IMR-90 (cell line): ENCODE results near the gene MRPS25. TPM values are rescaled to one million over a fixed set of nuclear protein-coding genes. Genes with fewer than 3 reads are reported as not detected.

Source experiments
- ATAC-seq: fragments of 200-7000 bp; cut with Tn5 transposase; 2 replicates; pipeline ENCODE4 v1.9.1; 2020; ENCODE audit warnings: low read depth, mild to moderate bottlenecking, moderate library complexity
- BruUV-seq: library from RNA; stranded (reverse); fragments of 400-500 nt; replicated peaks from 2 replicates; lab custom pipeline; 2021; lab: Mats Ljungman, UMichigan
- CTCF ChIA-PET: fragments of 300-600 bp; formaldehyde crosslinking; extraction: SDS; loops from one replicate; lab custom pipeline; 2021; ENCODE audit warnings: antibody characterized with exemption; lab: Yijun Ruan, JAX
- POLR2A ChIA-PET: fragments of 300-600 bp; sonication (Branson Sonifier 250); formaldehyde crosslinking; loops from one replicate; lab custom pipeline; 2022; ENCODE audit warnings: antibody characterized with exemption; ENCODE audit not compliant: unreplicated experiment; lab: Charles Lee
- DNase-seq: peaks from one replicate; pipeline ENCODE4 v3.0.0; 2013
- H2AFZ ChIP-seq: replicated peaks from 2 replicates; pipeline ENCODE3; 2013; ENCODE audit warnings: low read length, mild to moderate bottlenecking; ENCODE audit not compliant: poor library complexity
- H2AK5ac ChIP-seq: 2 replicates; pipeline ENCODE4 v1.6.1; 2013; ENCODE audit warnings: low read depth, low read length, inconsistent platforms
- H2AK9ac ChIP-seq: replicated peaks from 2 replicates; pipeline ENCODE3; 2013; ENCODE audit warnings: mild to moderate bottlenecking, low read depth, low read length, moderate library complexity; ENCODE audit not compliant: poor library complexity
- H2BK120ac ChIP-seq: 2 replicates; pipeline ENCODE4 v1.6.1; 2013; ENCODE audit warnings: low read depth, low read length, inconsistent platforms
- H2BK15ac ChIP-seq: 3 replicates; pipeline ENCODE4 v1.6.1; 2013; ENCODE audit warnings: low read depth, low read length, inconsistent platforms
- H2BK20ac ChIP-seq: 2 replicates; pipeline ENCODE4 v1.6.1; 2013; ENCODE audit warnings: low read depth, mild to moderate bottlenecking, inconsistent platforms, low read length, moderate library complexity
- H2BK5ac ChIP-seq: 2 replicates; pipeline ENCODE4 v1.6.1; 2013; ENCODE audit warnings: mild to moderate bottlenecking, low read depth, low read length, inconsistent platforms; ENCODE audit not compliant: poor library complexity, severe bottlenecking
- H3K14ac ChIP-seq: replicated peaks from 2 replicates; pipeline ENCODE4 v1.6.1; 2013; ENCODE audit warnings: low read depth, low read length, inconsistent platforms
- H3K18ac ChIP-seq: 2 replicates; pipeline ENCODE4 v1.6.1; 2013; ENCODE audit warnings: low read depth, low read length, control low read depth
- H3K23ac ChIP-seq: 2 replicates; pipeline ENCODE4 v1.6.1; 2013; ENCODE audit warnings: low read depth, low read length, inconsistent platforms
- H3K27ac ChIP-seq: 2 replicates; pipeline ENCODE4 v1.5.1; 2013; ENCODE audit warnings: mild to moderate bottlenecking, control low read depth, low read length; ENCODE audit not compliant: insufficient read depth
- H3K27me3 ChIP-seq: 2 replicates; pipeline ENCODE4 v1.6.1; 2013; ENCODE audit warnings: low read length; ENCODE audit not compliant: control insufficient read depth, insufficient read depth
- H3K36me3 ChIP-seq: 2 replicates; pipeline ENCODE4 v1.6.1; 2013; ENCODE audit warnings: low read length, mixed read lengths; ENCODE audit not compliant: control insufficient read depth, insufficient read depth
- H3K4ac ChIP-seq: 2 replicates; pipeline ENCODE4 v1.6.1; 2013; ENCODE audit warnings: low read depth, low read length, inconsistent platforms
- H3K4me1 ChIP-seq: 2 replicates; pipeline ENCODE4 v1.6.1; 2013; ENCODE audit warnings: low read length, mixed read lengths; ENCODE audit not compliant: control insufficient read depth, insufficient read depth
- H3K4me2 ChIP-seq: 2 replicates; pipeline ENCODE4 v1.6.1; 2013; ENCODE audit warnings: low read depth, mild to moderate bottlenecking, control low read depth, low read length, moderate library complexity
- H3K4me3 ChIP-seq: 2 replicates; pipeline ENCODE4 v1.5.1; 2013; ENCODE audit warnings: low read depth, mild to moderate bottlenecking, control low read depth, low read length, moderate library complexity; ENCODE audit not compliant: insufficient read depth
- H3K56ac ChIP-seq: 2 replicates; pipeline ENCODE4 v1.6.1; 2013; ENCODE audit warnings: low read length, inconsistent platforms; ENCODE audit not compliant: insufficient read depth; ENCODE audit errors: extremely low read depth
- H3K79me1 ChIP-seq, 2 experiments: 2 replicates each; pipeline ENCODE4 v1.6.1; 2013; ENCODE audit warnings: low read length in 2 of 2, inconsistent platforms in 1 of 2, low read depth in 1 of 2
- H3K9ac ChIP-seq: 2 replicates; pipeline ENCODE4 v1.6.1; 2013; ENCODE audit warnings: low read depth, low read length, control low read depth
- H3K9me1 ChIP-seq: 2 replicates; pipeline ENCODE4 v1.6.1; 2013; ENCODE audit warnings: low read length, inconsistent platforms; ENCODE audit not compliant: insufficient read depth
- H3K9me3 ChIP-seq: 2 replicates; pipeline ENCODE4 v1.6.1; 2013; ENCODE audit warnings: low read length; ENCODE audit not compliant: control insufficient read depth, insufficient read depth
- H4K20me1 ChIP-seq: 2 replicates; pipeline ENCODE4 v1.6.1; 2013; ENCODE audit warnings: low read length, inconsistent platforms; ENCODE audit not compliant: insufficient read depth
- H4K5ac ChIP-seq: 2 replicates; pipeline ENCODE4 v1.6.1; 2013; ENCODE audit warnings: mild to moderate bottlenecking, low read depth, low read length, control low read depth
- H4K8ac ChIP-seq, 2 experiments: 2 replicates each; pipeline ENCODE4 v1.6.1; 2013; ENCODE audit warnings: low read depth in 2 of 2, low read length in 2 of 2, control low read depth in 1 of 2, inconsistent platforms in 1 of 2
- H4K91ac ChIP-seq: 2 replicates; pipeline ENCODE4 v1.6.1; 2013; ENCODE audit warnings: low read depth, low read length, inconsistent platforms; ENCODE audit not compliant: insufficient read depth
- MAFK ChIP-seq: IDR thresholded peaks from 2 replicates; pipeline ENCODE4 v1.6.1; 2012; ENCODE audit warnings: low read depth, low read length, improper control_type of control experiment
- MXI1 ChIP-seq: IDR thresholded peaks from 2 replicates; pipeline ENCODE4 v1.6.1; 2012; ENCODE audit warnings: low read depth, mild to moderate bottlenecking, low read length, moderate library complexity, borderline replicate concordance
- SMC3 ChIP-seq: fragments of 150-350 bp; IDR thresholded peaks from 2 replicates; pipeline ENCODE4 v1.6.1; 2016; ENCODE audit warnings: low read depth, mild to moderate bottlenecking, antibody characterized with exemption, low read length, moderate library complexity
- WGBS, 2 experiments: methylation state at CpG; one replicate each; pipeline versions ENCODE4 v1.1.5 to v1.1.7; 2013; ENCODE audit warnings: missing lambda C conversion rate in 2 of 2; ENCODE audit not compliant: insufficient read length in 1 of 2; ENCODE audit errors: extremely low coverage in 2 of 2; 5-methylcytosine and 5-hydroxymethylcytosine counted together
- dilution Hi-C: fragments of 300-500 bp; cut with HindIII; formaldehyde crosslinking; loops from one replicate; pipeline ENCODE4 v1.14.3; 2018; ENCODE audit warnings: low sequenced_read_pairs; ENCODE audit not compliant: unreplicated experiment
- in situ Hi-C: fragments of 300-500 bp; cut with MboI; formaldehyde crosslinking; loops from 3 replicates; pipeline ENCODE4 v1.14.3; 2019; ENCODE audit warnings: low sequenced_read_pairs, inconsistent platforms, mixed read lengths
- intact Hi-C: fragments of 100-400 bp; cut with micrococcal nuclease; formaldehyde crosslinking; loops from 2 replicates; pipeline ENCODE4 v1.10.0; 2022
- polyA plus RNA-seq, 3 experiments: library from polyadenylated mRNA; depleted of rRNA; stranded (reverse); fragments of >200 nt; gene quantifications; 2 replicates each; pipeline ENCODE4 v1.2.3, GENCODE V29; 2012; ENCODE audit warnings: low replicate concordance in 1 of 3
- total RNA-seq: library from RNA; depleted of rRNA; stranded (reverse); fragments of >200 nt; gene quantifications from 2 replicates; pipeline ENCODE4 v1.2.3, GENCODE V29; 2012
- TF ChIP-seq, protein P1 (sequence below): conservative IDR thresholded peaks from 2 replicates; pipeline ENCODE4 v1.5.1; 2012; ENCODE audit warnings: mild to moderate bottlenecking, low read depth, low read length, improper control_type of control experiment

The MRPS25 gene
- total and polyA plus RNA-seq, 2 of the 4 experiments (the other 2 are of a cell fraction) = 9.0 to 20.8 TPM

DNA sequence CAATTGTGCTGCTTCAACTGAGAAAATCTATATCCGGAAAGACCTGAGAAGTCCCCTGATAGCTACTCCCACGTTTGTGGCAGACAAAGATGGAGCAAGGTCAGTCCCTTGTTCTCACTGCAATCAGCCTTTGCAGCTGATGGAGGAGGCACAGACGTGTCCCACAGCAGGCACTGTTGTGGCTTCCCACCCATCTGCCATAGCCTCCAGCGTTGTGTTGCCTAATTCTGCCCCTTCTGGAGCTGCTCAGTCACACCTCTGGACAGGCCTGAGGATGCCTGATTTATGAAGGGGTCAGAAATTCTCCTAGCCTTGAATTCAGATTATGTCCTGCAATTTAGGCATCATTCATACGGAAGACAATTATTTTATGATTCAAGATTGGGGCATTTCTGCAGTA, 41.9 kb downstream of the MRPS25 start:
- no peak overlapping the region for H2AK9ac ChIP-seq
- H2AK5ac ChIP-seq = no peak overlapping the region
- no peak overlapping the region for H4K91ac ChIP-seq
- H4K5ac ChIP-seq = no peak overlapping the region
- H3K9ac ChIP-seq = no peak overlapping the region
- H3K14ac ChIP-seq = no peak overlapping the region
- no peak overlapping the region for H3K23ac ChIP-seq
- in situ Hi-C loops (no loop called here), intact Hi-C loops (no loop called here), dilution Hi-C loops (no loop called here)
- H3K4me1 ChIP-seq = no peaks in the 10 kb centered on the region
- 60% methylated on average over 2 of the region's 5 CpGs; no CpG with 5 or more reads in 1 of the 2 experiments for WGBS, 2 experiments
- no peak overlapping the region for H3K18ac ChIP-seq
- no TSS peak for BruUV-seq
- ATAC-seq (no peak), DNase-seq (no peak)
- no peak overlapping the region for H2BK20ac ChIP-seq
- H3K56ac ChIP-seq = no peak overlapping the region
- H3K36me3 ChIP-seq = peaks cover 47% of the 10 kb centered on the region
- ChIA-PET POLR2A (no interaction called here), CTCF (no interaction called here)
- peaks cover 0 to 4% of the 10 kb centered on the region in 2 experiments; a peak in 1 of 4 replicates for H3K79me1 ChIP-seq
- no peaks in the 10 kb centered on the region; the same call in 1 of the 2 replicates for H3K9me1 ChIP-seq
- no peak overlapping the region for H2BK5ac ChIP-seq
- H3K4ac ChIP-seq = no peak overlapping the region
- H2BK120ac ChIP-seq = no peak overlapping the region
- H4K8ac ChIP-seq = no peak overlapping the region
- H3K27me3 ChIP-seq = no peaks in the 10 kb centered on the region
- H2AFZ ChIP-seq = no peak overlapping the region
- H4K20me1 ChIP-seq = peaks cover 6% of the 10 kb centered on the region; the same call in 1 of the 2 replicates
- no peak overlapping the region for H2BK15ac ChIP-seq
- no peak overlapping the region for H3K27ac ChIP-seq
- no peaks in the 10 kb centered on the region for H3K9me3 ChIP-seq
- TF ChIP-seq MXI1 (no peak), SMC3 (no peak), MAFK (no peak)
- TF ChIP-seq, protein P1, sequence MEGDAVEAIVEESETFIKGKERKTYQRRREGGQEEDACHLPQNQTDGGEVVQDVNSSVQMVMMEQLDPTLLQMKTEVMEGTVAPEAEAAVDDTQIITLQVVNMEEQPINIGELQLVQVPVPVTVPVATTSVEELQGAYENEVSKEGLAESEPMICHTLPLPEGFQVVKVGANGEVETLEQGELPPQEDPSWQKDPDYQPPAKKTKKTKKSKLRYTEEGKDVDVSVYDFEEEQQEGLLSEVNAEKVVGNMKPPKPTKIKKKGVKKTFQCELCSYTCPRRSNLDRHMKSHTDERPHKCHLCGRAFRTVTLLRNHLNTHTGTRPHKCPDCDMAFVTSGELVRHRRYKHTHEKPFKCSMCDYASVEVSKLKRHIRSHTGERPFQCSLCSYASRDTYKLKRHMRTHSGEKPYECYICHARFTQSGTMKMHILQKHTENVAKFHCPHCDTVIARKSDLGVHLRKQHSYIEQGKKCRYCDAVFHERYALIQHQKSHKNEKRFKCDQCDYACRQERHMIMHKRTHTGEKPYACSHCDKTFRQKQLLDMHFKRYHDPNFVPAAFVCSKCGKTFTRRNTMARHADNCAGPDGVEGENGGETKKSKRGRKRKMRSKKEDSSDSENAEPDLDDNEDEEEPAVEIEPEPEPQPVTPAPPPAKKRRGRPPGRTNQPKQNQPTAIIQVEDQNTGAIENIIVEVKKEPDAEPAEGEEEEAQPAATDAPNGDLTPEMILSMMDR = no peak
- no peak overlapping the region for H3K4me3 ChIP-seq
- H3K4me2 ChIP-seq = no peak overlapping the region
